HepG2 (cell line): ENCODE results near the gene LYRM4. TPM values are rescaled to one million over a fixed set of nuclear protein-coding genes. Genes with fewer than 3 reads are reported as not detected.

Experiments used
- MXD4 ChIP-seq: IDR thresholded peaks from 2 replicates; pipeline ENCODE4 v1.6.1; 2016; ENCODE audit warnings: mild to moderate bottlenecking, missing biosample characterization, missing genetic modification reagents
- POLR2G ChIP-seq: fragments of 200-400 bp; formaldehyde crosslinking; IDR thresholded peaks from 2 replicates; pipeline ENCODE4 v1.6.1; 2018; ENCODE audit warnings: mild to moderate bottlenecking, low read depth, low read length, moderate library complexity
- RAD21 ChIP-seq: fragments of 450-650 bp; formaldehyde crosslinking; IDR thresholded peaks from 2 replicates; pipeline ENCODE4 v1.5.0; 2020; ENCODE audit warnings: mild to moderate bottlenecking
- SP4 ChIP-seq: sonication (generic); formaldehyde crosslinking; IDR thresholded peaks from 2 replicates; pipeline ENCODE4 v1.8.1; 2023; ENCODE audit warnings: mild to moderate bottlenecking, missing genetic modification reagents
- ZNF317 ChIP-seq: sonication (generic); formaldehyde crosslinking; IDR thresholded peaks from 2 replicates; pipeline ENCODE4 v1.5.0; 2020; ENCODE audit warnings: mild to moderate bottlenecking, missing genetic modification reagents
- ZNF607 ChIP-seq: sonication (generic); formaldehyde crosslinking; IDR thresholded peaks from 2 replicates; pipeline ENCODE4 v1.5.1; 2020; ENCODE audit warnings: missing genetic modification reagents, mild to moderate bottlenecking, borderline replicate concordance
- ZNF652 ChIP-seq: IDR thresholded peaks from 2 replicates; pipeline ENCODE4 v1.6.1; 2016; ENCODE audit warnings: low read depth, borderline replicate concordance
- ZNF772 ChIP-seq: sonication (generic); formaldehyde crosslinking; IDR thresholded peaks from 2 replicates; pipeline ENCODE4 v1.5.0; 2020; ENCODE audit warnings: mild to moderate bottlenecking, missing genetic modification reagents
- polyA plus RNA-seq, 8 experiments: library from polyadenylated mRNA; depleted of rRNA in 3 of 8; stranded (reverse) in 7 of 8; unstranded in 1 of 8; fragments of >200 nt; fragmentation: Illumina TruSeq in 4 of 8; extraction: Trizol in 4 of 8; gene quantifications; 2 replicates each; pipeline versions ENCODE4 v1.2.1 to v1.2.3, GENCODE V29; 2011 to 2016; ENCODE audit warnings: low read depth in 4 of 8, missing spikeins in 1 of 8, mixed read lengths in 1 of 8; ENCODE audit not compliant: insufficient read depth in 1 of 8
- total RNA-seq, 5 experiments: library from RNA; depleted of rRNA; stranded (reverse); fragments of >200 nt; fragmentation: Illumina TruSeq; extraction: Trizol; gene quantifications; 2 replicates each; pipeline ENCODE4 v1.2.3, GENCODE V29; 2016; ENCODE audit warnings: low read depth in 1 of 5
- TF ChIP-seq, protein P1 (sequence below): sonication (generic); formaldehyde crosslinking; IDR thresholded peaks from 2 replicates; pipeline ENCODE4 v1.5.0; 2020; ENCODE audit warnings: missing genetic modification reagents
- TF ChIP-seq, protein P2 (sequence below): sonication (generic); formaldehyde crosslinking; IDR thresholded peaks from 2 replicates; pipeline ENCODE4 v1.4.0; 2020; ENCODE audit warnings: mild to moderate bottlenecking, missing genetic modification reagents
- TF ChIP-seq, protein P3 (sequence below): sonication (generic); formaldehyde crosslinking; IDR thresholded peaks from 2 replicates; pipeline ENCODE4 v1.4.0; 2020; ENCODE audit warnings: missing genetic modification reagents
- TF ChIP-seq, protein P4 (sequence below): sonication (generic); formaldehyde crosslinking; IDR thresholded peaks from 2 replicates; pipeline ENCODE4 v1.5.0; 2020; ENCODE audit warnings: missing genetic modification reagents
- TF ChIP-seq, protein P5 (sequence below): sonication (generic); formaldehyde crosslinking; IDR thresholded peaks from 2 replicates; pipeline ENCODE4 v1.5.1; 2020; ENCODE audit warnings: missing genetic modification reagents, mild to moderate bottlenecking, borderline replicate concordance
- TF ChIP-seq, protein P6 (sequence below): sonication (generic); formaldehyde crosslinking; IDR thresholded peaks from 2 replicates; pipeline ENCODE4 v1.5.1; 2020; ENCODE audit warnings: mild to moderate bottlenecking, missing genetic modification reagents, moderate library complexity
- TF ChIP-seq, protein P7 (sequence below): sonication (generic); formaldehyde crosslinking; IDR thresholded peaks from 2 replicates; pipeline ENCODE4 v1.8.1; 2022; ENCODE audit warnings: low read depth, mild to moderate bottlenecking, missing genetic modification reagents
- TF ChIP-seq, protein P8 (sequence below): sonication (generic); formaldehyde crosslinking; IDR thresholded peaks from 2 replicates; pipeline ENCODE4 v1.4.0; 2020; ENCODE audit warnings: mild to moderate bottlenecking, low read depth, missing genetic modification reagents

LYRM4 gene
- total and polyA plus RNA-seq, 2 of the 13 experiments (the other 11 are each of a cell fraction or from before 2014, with no cell fraction given): 64.6 to 67.5 TPM

DNA sequence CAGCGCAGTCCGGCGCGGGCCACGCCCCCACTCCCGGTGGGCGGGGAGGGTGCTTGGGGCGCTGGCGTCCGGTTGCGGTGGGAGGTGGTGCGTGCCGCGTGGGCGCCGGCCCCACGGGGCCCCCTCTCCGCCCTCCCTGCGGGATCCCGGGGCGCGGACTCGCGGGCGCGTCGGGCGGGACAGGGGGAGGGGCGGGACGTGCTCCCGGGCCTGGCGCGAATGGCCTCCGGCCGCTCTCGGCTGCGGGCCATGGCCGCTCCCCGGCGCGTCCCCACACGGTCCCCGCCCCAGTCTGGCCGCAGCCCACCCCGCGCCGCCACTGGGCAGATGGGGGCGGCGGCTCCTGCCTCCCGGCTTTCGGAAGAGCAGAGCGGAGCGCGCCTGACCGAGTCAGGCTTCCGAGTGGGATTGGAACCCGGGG lies 176.4 kb downstream of the LYRM4 start (continued):
- TF ChIP-seq, protein P1, sequence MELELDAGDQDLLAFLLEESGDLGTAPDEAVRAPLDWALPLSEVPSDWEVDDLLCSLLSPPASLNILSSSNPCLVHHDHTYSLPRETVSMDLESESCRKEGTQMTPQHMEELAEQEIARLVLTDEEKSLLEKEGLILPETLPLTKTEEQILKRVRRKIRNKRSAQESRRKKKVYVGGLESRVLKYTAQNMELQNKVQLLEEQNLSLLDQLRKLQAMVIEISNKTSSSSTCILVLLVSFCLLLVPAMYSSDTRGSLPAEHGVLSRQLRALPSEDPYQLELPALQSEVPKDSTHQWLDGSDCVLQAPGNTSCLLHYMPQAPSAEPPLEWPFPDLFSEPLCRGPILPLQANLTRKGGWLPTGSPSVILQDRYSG (CRISPR knock-in tag): peak; percentile 80; the same call in 1 of the 2 replicates
- TF ChIP-seq, protein P2, sequence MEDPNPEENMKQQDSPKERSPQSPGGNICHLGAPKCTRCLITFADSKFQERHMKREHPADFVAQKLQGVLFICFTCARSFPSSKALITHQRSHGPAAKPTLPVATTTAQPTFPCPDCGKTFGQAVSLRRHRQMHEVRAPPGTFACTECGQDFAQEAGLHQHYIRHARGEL (CRISPR knock-in tag): peak; percentile 34; the same call in 1 of the 2 replicates
- TF ChIP-seq, protein P3, sequence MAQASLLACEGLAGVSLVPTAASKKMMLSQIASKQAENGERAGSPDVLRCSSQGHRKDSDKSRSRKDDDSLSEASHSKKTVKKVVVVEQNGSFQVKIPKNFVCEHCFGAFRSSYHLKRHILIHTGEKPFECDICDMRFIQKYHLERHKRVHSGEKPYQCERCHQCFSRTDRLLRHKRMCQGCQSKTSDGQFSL (CRISPR knock-in tag): 0 out of 2 replicates have a peak, but pooled peaks have one; percentile 44
- TF ChIP-seq, protein P4, sequence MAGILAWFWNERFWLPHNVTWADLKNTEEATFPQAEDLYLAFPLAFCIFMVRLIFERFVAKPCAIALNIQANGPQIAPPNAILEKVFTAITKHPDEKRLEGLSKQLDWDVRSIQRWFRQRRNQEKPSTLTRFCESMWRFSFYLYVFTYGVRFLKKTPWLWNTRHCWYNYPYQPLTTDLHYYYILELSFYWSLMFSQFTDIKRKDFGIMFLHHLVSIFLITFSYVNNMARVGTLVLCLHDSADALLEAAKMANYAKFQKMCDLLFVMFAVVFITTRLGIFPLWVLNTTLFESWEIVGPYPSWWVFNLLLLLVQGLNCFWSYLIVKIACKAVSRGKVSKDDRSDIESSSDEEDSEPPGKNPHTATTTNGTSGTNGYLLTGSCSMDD (CRISPR knock-in tag): no peak
- no peak for TF ChIP-seq ZNF607
- no peak for TF ChIP-seq ZNF652 (CRISPR knock-in tag)
- TF ChIP-seq MXD4 (CRISPR knock-in tag): 0 out of 2 replicates have a peak, but pooled peaks have one; percentile 24
- TF ChIP-seq ZNF317 (CRISPR knock-in tag): no peak
- peak; percentile 67 for TF ChIP-seq SP4 (CRISPR knock-in tag)
- TF ChIP-seq, protein P5, sequence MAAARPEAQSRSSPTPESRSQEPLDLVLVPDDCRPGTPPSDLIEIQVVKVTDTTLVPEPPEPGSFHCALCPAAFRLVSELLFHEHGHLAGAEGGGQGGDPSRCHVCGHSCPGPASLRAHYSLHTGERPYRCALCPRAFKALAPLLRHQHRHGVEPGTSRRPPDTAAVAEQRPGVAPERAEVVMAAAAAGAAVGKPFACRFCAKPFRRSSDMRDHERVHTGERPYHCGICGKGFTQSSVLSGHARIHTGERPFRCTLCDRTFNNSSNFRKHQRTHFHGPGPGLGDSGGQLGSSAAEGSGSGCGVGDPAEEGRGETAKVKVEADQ: peak; percentile 97
- peak; percentile 73 for TF ChIP-seq RAD21
- peak; percentile 68; the same call in 1 of the 2 replicates for TF ChIP-seq ZNF772
- TF ChIP-seq, protein P6, sequence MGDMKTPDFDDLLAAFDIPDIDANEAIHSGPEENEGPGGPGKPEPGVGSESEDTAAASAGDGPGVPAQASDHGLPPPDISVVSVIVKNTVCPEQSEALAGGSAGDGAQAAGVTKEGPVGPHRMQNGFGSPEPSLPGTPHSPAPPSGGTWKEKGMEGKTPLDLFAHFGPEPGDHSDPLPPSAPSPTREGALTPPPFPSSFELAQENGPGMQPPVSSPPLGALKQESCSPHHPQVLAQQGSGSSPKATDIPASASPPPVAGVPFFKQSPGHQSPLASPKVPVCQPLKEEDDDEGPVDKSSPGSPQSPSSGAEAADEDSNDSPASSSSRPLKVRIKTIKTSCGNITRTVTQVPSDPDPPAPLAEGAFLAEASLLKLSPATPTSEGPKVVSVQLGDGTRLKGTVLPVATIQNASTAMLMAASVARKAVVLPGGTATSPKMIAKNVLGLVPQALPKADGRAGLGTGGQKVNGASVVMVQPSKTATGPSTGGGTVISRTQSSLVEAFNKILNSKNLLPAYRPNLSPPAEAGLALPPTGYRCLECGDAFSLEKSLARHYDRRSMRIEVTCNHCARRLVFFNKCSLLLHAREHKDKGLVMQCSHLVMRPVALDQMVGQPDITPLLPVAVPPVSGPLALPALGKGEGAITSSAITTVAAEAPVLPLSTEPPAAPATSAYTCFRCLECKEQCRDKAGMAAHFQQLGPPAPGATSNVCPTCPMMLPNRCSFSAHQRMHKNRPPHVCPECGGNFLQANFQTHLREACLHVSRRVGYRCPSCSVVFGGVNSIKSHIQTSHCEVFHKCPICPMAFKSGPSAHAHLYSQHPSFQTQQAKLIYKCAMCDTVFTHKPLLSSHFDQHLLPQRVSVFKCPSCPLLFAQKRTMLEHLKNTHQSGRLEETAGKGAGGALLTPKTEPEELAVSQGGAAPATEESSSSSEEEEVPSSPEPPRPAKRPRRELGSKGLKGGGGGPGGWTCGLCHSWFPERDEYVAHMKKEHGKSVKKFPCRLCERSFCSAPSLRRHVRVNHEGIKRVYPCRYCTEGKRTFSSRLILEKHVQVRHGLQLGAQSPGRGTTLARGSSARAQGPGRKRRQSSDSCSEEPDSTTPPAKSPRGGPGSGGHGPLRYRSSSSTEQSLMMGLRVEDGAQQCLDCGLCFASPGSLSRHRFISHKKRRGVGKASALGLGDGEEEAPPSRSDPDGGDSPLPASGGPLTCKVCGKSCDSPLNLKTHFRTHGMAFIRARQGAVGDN (CRISPR knock-in tag): peak; percentile 95
- TF ChIP-seq, protein P7, sequence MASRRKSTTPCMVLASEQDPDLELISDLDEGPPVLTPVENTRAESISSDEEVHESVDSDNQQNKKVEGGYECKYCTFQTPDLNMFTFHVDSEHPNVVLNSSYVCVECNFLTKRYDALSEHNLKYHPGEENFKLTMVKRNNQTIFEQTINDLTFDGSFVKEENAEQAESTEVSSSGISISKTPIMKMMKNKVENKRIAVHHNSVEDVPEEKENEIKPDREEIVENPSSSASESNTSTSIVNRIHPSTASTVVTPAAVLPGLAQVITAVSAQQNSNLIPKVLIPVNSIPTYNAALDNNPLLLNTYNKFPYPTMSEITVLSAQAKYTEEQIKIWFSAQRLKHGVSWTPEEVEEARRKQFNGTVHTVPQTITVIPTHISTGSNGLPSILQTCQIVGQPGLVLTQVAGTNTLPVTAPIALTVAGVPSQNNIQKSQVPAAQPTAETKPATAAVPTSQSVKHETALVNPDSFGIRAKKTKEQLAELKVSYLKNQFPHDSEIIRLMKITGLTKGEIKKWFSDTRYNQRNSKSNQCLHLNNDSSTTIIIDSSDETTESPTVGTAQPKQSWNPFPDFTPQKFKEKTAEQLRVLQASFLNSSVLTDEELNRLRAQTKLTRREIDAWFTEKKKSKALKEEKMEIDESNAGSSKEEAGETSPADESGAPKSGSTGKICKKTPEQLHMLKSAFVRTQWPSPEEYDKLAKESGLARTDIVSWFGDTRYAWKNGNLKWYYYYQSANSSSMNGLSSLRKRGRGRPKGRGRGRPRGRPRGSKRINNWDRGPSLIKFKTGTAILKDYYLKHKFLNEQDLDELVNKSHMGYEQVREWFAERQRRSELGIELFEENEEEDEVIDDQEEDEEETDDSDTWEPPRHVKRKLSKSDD (CRISPR knock-in tag): peak; percentile 41; the same call in 1 of the 2 replicates
- TF ChIP-seq POLR2G: peak; percentile 60
- TF ChIP-seq, protein P8, sequence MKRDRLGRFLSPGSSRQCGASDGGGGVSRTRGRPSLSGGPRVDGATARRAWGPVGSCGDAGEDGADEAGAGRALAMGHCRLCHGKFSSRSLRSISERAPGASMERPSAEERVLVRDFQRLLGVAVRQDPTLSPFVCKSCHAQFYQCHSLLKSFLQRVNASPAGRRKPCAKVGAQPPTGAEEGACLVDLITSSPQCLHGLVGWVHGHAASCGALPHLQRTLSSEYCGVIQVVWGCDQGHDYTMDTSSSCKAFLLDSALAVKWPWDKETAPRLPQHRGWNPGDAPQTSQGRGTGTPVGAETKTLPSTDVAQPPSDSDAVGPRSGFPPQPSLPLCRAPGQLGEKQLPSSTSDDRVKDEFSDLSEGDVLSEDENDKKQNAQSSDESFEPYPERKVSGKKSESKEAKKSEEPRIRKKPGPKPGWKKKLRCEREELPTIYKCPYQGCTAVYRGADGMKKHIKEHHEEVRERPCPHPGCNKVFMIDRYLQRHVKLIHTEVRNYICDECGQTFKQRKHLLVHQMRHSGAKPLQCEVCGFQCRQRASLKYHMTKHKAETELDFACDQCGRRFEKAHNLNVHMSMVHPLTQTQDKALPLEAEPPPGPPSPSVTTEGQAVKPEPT (CRISPR knock-in tag): peak; percentile 51; the same call in 1 of the 2 replicates
